SK-N-SH treated with all-trans-retinoic acid at 6 μM for 48 hours (cell line): ENCODE results near the gene PARP8.
"Not testable (repeated sequence)": the region's sequence is repeated elsewhere in the genome, so short reads cannot be mapped to it uniquely, and the experiment has no call there.

Experiments
- ATAC-seq: fragments of 200-7000 bp; cut with Tn5 transposase; 3 replicates; pipeline ENCODE4 v1.9.1; 2020; ENCODE audit warnings: mild to moderate bottlenecking, moderate library complexity
- ARNTL ChIP-seq: fragments of 450-650 bp; formaldehyde crosslinking; IDR thresholded peaks from 2 replicates; pipeline ENCODE4 v1.5.0; 2020; ENCODE audit warnings: low read depth, mild to moderate bottlenecking, moderate library complexity, borderline replicate concordance
- BACH2 ChIP-seq: fragments of 250-450 bp; sonication (Bioruptor Pico); IDR thresholded peaks from 2 replicates; pipeline ENCODE4 v1.9.0; 2021; ENCODE audit warnings: mild to moderate bottlenecking, borderline replicate concordance
- ESRRG ChIP-seq: fragments of 250-450 bp; sonication (Bioruptor Pico); IDR thresholded peaks from 2 replicates; pipeline ENCODE4 v1.6.1; 2021; ENCODE audit warnings: mild to moderate bottlenecking
- GLIS3 ChIP-seq: fragments of 250-450 bp; sonication (Bioruptor Pico); IDR thresholded peaks from 2 replicates; pipeline ENCODE4 v1.5.0; 2020; ENCODE audit warnings: mild to moderate bottlenecking, moderate library complexity
- ISL1 ChIP-seq: fragments of 250-450 bp; sonication (Bioruptor Pico); IDR thresholded peaks from 2 replicates; pipeline ENCODE4 v2.1.2; 2022; ENCODE audit warnings: mild to moderate bottlenecking, moderate library complexity
- PPARA ChIP-seq: fragments of 250-450 bp; sonication (Bioruptor Pico); IDR thresholded peaks from 2 replicates; pipeline ENCODE4 v1.5.0; 2020; ENCODE audit warnings: mild to moderate bottlenecking, borderline replicate concordance
- RARB ChIP-seq: fragments of 250-450 bp; sonication (Bioruptor Pico); IDR thresholded peaks from 2 replicates; pipeline ENCODE4 v1.8.0; 2021; ENCODE audit warnings: mild to moderate bottlenecking, moderate library complexity
- SNAI2 ChIP-seq: fragments of 250-450 bp; sonication (Bioruptor Pico); IDR thresholded peaks from 2 replicates; pipeline ENCODE4 v1.5.0; 2020; ENCODE audit warnings: mild to moderate bottlenecking, moderate library complexity
- TCF4 ChIP-seq: fragments of 250-450 bp; sonication (Bioruptor Pico); IDR thresholded peaks from 2 replicates; pipeline ENCODE4 v1.8.0; 2021; ENCODE audit warnings: mild to moderate bottlenecking, moderate library complexity, borderline replicate concordance
- TOX ChIP-seq: fragments of 250-450 bp; sonication (Bioruptor Pico); IDR thresholded peaks from 2 replicates; pipeline ENCODE4 v1.8.0; 2021; ENCODE audit warnings: mild to moderate bottlenecking, moderate library complexity, borderline replicate concordance
- ZC3H10 ChIP-seq: fragments of 250-450 bp; sonication (Bioruptor Pico); IDR thresholded peaks from 2 replicates; pipeline ENCODE4 v1.5.1; 2021; ENCODE audit warnings: mild to moderate bottlenecking, moderate library complexity
- ZFP30 ChIP-seq: fragments of 450-650 bp; formaldehyde crosslinking; IDR thresholded peaks from 2 replicates; pipeline ENCODE4 v1.5.0; 2022; ENCODE audit warnings: mild to moderate bottlenecking, moderate library complexity
- ZNF565 ChIP-seq: fragments of 450-650 bp; formaldehyde crosslinking; conservative IDR thresholded peaks from 2 replicates; pipeline ENCODE4 v1.5.0; 2020; ENCODE audit warnings: low read depth, mild to moderate bottlenecking, moderate library complexity
- ZNF70 ChIP-seq: fragments of 450-650 bp; formaldehyde crosslinking; IDR thresholded peaks from 2 replicates; pipeline ENCODE4 v1.5.0; 2020; ENCODE audit warnings: mild to moderate bottlenecking, moderate library complexity
- ZNF8 ChIP-seq: fragments of 450-650 bp; formaldehyde crosslinking; IDR thresholded peaks from 2 replicates; pipeline ENCODE4 v1.5.0; 2020; ENCODE audit warnings: mild to moderate bottlenecking, moderate library complexity
- TF ChIP-seq, protein P1 (sequence below): fragments of 250-450 bp; sonication (Bioruptor Pico); IDR thresholded peaks from 2 replicates; pipeline ENCODE4 v1.8.0; 2021; ENCODE audit warnings: low read depth, mild to moderate bottlenecking, moderate library complexity, borderline replicate concordance
- TF ChIP-seq, protein P2 (sequence below): fragments of 250-450 bp; sonication (Bioruptor Pico); IDR thresholded peaks from 2 replicates; pipeline ENCODE4 v1.5.0; 2020; ENCODE audit warnings: mild to moderate bottlenecking, moderate library complexity
- TF ChIP-seq, protein P3 (sequence below): fragments of 250-450 bp; sonication (Bioruptor Pico); IDR thresholded peaks from 2 replicates; pipeline ENCODE4 v1.8.0; 2020; ENCODE audit warnings: mild to moderate bottlenecking, moderate library complexity, borderline replicate concordance

PARP8 gene

DNA sequence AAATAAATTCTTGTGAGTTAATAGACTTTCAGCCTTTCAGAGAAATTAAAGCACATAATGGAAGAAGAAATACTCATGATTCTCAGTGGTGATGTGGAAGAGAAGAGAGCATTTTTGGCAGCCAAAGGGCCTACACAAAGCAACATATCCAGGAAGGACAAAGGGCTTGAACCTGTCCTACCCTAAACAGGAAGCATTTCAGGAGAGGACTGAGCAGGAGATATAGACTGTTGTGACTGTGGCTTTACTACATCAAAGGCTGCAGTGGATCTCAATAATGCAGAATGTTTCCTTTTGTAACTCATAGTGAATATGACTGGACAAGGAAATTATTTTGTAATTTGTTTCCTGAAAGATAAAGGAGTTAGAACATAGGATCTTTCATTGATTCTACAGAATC, 1.3 kb upstream of the PARP8 start:
- no peak for ATAC-seq
- no peak for TF ChIP-seq TCF4 (CRISPR knock-in tag)
- no peak for TF ChIP-seq BACH2 (CRISPR knock-in tag)
- TF ChIP-seq ZC3H10 (CRISPR knock-in tag) = no peak
- no peak for TF ChIP-seq ISL1 (CRISPR knock-in tag)
- no peak for TF ChIP-seq TOX (CRISPR knock-in tag)
- TF ChIP-seq ZNF565 (CRISPR knock-in tag) = no peak
- TF ChIP-seq, protein P1, sequence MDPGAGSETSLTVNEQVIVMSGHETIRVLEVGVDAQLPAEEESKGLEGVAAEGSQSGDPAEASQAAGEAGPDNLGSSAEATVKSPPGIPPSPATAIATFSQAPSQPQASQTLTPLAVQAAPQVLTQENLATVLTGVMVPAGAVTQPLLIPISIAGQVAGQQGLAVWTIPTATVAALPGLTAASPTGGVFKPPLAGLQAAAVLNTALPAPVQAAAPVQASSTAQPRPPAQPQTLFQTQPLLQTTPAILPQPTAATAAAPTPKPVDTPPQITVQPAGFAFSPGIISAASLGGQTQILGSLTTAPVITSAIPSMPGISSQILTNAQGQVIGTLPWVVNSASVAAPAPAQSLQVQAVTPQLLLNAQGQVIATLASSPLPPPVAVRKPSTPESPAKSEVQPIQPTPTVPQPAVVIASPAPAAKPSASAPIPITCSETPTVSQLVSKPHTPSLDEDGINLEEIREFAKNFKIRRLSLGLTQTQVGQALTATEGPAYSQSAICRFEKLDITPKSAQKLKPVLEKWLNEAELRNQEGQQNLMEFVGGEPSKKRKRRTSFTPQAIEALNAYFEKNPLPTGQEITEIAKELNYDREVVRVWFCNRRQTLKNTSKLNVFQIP = no peak
- no peak for TF ChIP-seq ZNF70
- TF ChIP-seq PPARA (CRISPR knock-in tag) = no peak
- no peak for TF ChIP-seq ZFP30 (CRISPR knock-in tag)
- TF ChIP-seq ZNF8 = no peak
- TF ChIP-seq ARNTL (CRISPR knock-in tag) = no peak

DNA sequence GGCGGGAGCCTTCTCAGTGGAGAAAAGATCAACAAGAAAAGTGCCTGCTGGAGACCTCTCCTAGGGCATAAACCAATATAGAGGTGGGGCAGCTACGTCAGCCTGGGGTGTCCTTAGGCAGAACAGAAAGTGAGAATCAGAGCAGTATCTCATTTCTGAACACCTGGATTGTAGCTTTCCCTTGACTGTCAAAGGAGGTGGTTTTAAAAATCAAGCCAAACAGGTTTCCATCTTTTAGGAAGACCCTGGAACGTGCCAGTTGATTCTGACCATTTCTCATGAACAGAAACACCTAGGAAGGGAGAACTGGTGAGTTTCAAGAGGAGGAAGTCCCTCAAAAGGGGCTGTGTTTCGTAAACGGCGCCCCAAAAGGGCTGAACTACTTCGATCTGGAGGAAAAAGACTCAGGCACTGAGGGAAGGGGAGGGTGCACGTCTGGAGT, 655 bp upstream of the PARP8 start:
- ATAC-seq = not testable (repeated sequence)

DNA sequence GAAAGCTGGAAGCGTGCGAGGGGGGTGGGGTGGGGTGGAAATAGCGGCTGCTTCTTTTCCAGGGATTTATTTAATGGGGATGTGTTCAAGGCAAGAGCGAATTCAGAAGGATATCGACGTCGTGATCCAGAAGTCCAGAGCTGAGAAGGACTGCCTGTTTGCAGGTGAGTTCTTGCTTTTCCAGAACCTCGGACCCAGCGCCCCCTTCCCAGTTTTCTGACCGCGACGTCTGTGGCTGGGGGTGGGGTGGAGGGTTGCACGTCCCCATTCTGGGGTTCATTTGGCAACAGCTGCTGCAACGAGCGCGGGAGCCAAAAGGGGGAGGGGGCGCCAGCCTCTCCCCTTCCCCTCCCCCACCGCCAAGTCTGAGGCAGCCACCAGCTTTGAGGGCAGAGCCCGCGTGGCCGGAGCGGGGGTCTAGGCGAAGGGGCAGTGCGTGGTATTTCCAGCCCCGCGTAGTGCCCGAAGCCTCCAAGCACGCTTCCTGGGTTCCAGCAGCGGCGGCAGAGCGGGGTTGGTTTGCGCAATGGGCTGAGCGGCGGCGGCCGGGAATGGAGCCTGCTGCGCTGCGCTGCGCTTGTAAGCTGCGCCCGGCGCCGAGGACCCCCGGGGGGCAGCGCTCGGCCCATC, 701 bp downstream of the PARP8 start:
- TF ChIP-seq, protein P2, sequence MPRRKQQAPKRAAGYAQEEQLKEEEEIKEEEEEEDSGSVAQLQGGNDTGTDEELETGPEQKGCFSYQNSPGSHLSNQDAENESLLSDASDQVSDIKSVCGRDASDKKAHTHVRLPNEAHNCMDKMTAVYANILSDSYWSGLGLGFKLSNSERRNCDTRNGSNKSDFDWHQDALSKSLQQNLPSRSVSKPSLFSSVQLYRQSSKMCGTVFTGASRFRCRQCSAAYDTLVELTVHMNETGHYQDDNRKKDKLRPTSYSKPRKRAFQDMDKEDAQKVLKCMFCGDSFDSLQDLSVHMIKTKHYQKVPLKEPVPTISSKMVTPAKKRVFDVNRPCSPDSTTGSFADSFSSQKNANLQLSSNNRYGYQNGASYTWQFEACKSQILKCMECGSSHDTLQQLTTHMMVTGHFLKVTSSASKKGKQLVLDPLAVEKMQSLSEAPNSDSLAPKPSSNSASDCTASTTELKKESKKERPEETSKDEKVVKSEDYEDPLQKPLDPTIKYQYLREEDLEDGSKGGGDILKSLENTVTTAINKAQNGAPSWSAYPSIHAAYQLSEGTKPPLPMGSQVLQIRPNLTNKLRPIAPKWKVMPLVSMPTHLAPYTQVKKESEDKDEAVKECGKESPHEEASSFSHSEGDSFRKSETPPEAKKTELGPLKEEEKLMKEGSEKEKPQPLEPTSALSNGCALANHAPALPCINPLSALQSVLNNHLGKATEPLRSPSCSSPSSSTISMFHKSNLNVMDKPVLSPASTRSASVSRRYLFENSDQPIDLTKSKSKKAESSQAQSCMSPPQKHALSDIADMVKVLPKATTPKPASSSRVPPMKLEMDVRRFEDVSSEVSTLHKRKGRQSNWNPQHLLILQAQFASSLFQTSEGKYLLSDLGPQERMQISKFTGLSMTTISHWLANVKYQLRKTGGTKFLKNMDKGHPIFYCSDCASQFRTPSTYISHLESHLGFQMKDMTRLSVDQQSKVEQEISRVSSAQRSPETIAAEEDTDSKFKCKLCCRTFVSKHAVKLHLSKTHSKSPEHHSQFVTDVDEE (CRISPR knock-in tag) = no peak
- TF ChIP-seq TOX (CRISPR knock-in tag) (no peak), ZNF8 (no peak), GLIS3 (CRISPR knock-in tag) (no peak), ISL1 (CRISPR knock-in tag) (no peak), PPARA (CRISPR knock-in tag) (no peak), ESRRG (CRISPR knock-in tag) (no peak)
- TF ChIP-seq, protein P3, sequence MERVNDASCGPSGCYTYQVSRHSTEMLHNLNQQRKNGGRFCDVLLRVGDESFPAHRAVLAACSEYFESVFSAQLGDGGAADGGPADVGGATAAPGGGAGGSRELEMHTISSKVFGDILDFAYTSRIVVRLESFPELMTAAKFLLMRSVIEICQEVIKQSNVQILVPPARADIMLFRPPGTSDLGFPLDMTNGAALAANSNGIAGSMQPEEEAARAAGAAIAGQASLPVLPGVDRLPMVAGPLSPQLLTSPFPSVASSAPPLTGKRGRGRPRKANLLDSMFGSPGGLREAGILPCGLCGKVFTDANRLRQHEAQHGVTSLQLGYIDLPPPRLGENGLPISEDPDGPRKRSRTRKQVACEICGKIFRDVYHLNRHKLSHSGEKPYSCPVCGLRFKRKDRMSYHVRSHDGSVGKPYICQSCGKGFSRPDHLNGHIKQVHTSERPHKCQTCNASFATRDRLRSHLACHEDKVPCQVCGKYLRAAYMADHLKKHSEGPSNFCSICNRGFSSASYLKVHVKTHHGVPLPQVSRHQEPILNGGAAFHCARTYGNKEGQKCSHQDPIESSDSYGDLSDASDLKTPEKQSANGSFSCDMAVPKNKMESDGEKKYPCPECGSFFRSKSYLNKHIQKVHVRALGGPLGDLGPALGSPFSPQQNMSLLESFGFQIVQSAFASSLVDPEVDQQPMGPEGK (CRISPR knock-in tag) = no peak
- peak; percentile 90 for ATAC-seq

DNA sequence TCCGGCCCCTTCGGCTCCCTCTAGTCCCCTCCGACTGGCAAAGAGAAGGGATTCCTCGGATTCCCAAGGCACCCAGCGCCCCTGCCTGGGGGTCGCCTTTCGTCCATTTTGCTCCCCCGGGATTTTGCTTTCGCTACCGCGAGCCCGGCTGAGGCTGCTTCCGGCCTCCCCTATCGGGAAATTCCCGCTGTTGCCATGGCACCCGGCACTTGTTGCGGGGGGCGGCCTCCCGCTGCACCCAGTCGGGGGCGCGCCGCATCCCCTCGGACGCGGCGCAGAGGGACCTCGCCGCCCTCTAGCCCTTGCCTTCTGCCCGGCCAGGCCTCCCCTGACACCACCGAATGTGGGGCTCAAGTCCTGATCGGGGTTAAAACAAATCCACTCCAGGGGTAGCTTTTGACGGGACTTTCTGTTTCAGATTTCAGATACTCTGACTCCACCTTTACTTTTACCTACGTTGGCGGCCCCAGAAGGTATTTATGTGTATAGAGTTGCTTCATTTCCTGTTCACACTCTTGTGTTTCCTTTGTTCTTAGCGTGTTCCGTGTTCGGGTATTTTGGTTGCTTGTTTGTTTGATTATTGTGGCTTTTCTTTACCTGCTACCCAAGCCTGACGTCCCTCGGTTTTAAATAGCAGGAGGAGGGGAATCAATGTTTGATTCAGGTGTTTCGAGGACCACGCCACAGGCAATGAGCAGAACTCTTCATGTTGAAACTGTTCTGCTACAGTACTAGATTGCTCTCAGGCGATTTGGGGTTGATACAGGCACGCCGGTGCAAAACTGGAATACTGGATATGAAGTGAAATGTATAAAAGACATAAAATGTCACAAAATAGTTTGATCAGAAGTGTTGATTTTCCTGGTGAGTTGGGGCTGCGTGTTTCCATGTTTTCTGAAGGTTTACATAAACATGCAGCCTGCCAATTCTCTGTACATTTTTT, 1.5 kb downstream of the PARP8 start:
- peak; percentile 79 for ATAC-seq
- TF ChIP-seq RARB (CRISPR knock-in tag) (no peak), GLIS3 (CRISPR knock-in tag) (no peak), TCF4 (CRISPR knock-in tag) (no peak), BACH2 (CRISPR knock-in tag) (no peak), SNAI2 (CRISPR knock-in tag) (no peak), ZNF565 (CRISPR knock-in tag) (no peak), PPARA (CRISPR knock-in tag) (no peak)
- TF ChIP-seq, protein P1 = no peak
- TF ChIP-seq, protein P3 (CRISPR knock-in tag) = no peak

DNA sequence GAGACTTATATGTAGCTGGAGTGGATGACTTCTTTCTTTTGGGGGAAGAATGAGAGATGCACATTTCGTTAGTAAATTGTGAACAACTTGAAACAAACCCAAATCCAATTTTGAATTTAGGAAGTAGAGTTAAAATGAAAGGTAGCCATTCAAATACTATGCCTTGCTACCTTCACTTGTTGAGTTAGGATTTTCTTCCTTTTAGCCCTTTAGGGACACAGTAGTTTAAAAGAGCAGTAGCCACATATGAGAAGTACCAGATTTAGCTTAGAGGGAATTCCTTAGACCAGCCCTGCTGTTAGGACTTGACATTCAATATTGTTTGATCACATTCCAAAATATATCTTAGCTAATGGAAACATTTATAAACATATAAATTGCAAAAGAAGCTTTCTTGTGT, 2.2 kb downstream of the PARP8 start:
- ATAC-seq = not testable (repeated sequence)
